Measurements from ENCODE around the gene SLC6A19. TPM values are rescaled to one million over a fixed set of nuclear protein-coding genes. Genes with fewer than 3 reads are reported as not detected.

Gene SLC6A19
- total and polyA plus RNA-seq, 2 experiments from 2014 or later = 5.2 to 5.8 TPM

DNA sequence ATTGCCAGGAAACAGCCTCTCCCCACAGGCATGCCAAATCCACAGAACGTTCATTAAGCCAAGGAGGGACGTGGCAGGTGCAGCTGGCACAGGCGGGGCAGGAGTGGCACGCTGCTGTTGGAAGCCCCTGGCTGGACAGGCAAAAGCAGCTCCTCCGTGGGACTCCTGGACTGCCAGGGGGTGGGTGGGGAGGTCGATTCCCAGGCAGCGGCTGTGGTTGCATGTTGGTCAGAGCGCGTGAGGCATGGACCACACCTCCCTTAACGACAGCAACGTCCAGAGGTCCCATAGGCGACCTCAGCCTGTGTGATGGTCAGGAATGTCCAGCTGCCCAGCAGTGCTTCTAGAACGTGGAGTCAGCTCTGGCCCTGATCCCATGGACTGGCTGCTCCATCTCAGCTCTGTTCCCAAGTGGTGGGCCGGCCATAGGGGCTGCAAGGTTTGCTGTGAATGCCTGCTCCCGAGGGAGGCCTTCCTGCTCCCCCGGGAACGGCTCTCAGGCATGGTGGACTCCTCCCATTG, 6.9 kb downstream of the SLC6A19 start:
- Histone ChIP-seq H3K27ac (no peak overlapping the region), H3K27me3 (no peaks in the 10 kb centered on the region), H4K20me1 (ENCODE audit: insufficient read depth, poor library complexity, severe bottlenecking) (no peaks in the 10 kb centered on the region), H2AFZ (no peak overlapping the region), H3K9me3 (ENCODE audit: low read depth) (no peaks in the 10 kb centered on the region), H3K4me3 (no peak overlapping the region), H3K9me2 (replicated peaks; ENCODE audit: insufficient read depth) (no peaks in the 10 kb centered on the region), H3K79me2 (no peaks in the 10 kb centered on the region), H3K4me1 (ENCODE audit: insufficient read depth) (peaks cover 6% of the 10 kb centered on the region), H3K36me3 (replicated peaks; ENCODE audit: insufficient read depth, low read depth) (no peaks in the 10 kb centered on the region), H3K4me2 (no peak overlapping the region)
- TF ChIP-seq, protein P1, sequence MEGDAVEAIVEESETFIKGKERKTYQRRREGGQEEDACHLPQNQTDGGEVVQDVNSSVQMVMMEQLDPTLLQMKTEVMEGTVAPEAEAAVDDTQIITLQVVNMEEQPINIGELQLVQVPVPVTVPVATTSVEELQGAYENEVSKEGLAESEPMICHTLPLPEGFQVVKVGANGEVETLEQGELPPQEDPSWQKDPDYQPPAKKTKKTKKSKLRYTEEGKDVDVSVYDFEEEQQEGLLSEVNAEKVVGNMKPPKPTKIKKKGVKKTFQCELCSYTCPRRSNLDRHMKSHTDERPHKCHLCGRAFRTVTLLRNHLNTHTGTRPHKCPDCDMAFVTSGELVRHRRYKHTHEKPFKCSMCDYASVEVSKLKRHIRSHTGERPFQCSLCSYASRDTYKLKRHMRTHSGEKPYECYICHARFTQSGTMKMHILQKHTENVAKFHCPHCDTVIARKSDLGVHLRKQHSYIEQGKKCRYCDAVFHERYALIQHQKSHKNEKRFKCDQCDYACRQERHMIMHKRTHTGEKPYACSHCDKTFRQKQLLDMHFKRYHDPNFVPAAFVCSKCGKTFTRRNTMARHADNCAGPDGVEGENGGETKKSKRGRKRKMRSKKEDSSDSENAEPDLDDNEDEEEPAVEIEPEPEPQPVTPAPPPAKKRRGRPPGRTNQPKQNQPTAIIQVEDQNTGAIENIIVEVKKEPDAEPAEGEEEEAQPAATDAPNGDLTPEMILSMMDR (IDR thresholded peaks at IDR 0.05; ENCODE audit: poor library complexity) = no peak
- TF ChIP-seq EZH2 (IDR thresholded peaks at IDR 0.05; ENCODE audit: borderline replicate concordance) (no peak), EZH2phosphoT487 (IDR thresholded peaks at IDR 0.05; ENCODE audit: low read depth, severe bottlenecking, unreplicated experiment) (no peak)
- no peak for DNase-seq (ENCODE audit: low spot score)
- WGBS (ENCODE audit: low lambda C conversion rate, missing lambda C conversion rate) = 89% methylated on average over 17 of the region's 17 CpGs

DNA sequence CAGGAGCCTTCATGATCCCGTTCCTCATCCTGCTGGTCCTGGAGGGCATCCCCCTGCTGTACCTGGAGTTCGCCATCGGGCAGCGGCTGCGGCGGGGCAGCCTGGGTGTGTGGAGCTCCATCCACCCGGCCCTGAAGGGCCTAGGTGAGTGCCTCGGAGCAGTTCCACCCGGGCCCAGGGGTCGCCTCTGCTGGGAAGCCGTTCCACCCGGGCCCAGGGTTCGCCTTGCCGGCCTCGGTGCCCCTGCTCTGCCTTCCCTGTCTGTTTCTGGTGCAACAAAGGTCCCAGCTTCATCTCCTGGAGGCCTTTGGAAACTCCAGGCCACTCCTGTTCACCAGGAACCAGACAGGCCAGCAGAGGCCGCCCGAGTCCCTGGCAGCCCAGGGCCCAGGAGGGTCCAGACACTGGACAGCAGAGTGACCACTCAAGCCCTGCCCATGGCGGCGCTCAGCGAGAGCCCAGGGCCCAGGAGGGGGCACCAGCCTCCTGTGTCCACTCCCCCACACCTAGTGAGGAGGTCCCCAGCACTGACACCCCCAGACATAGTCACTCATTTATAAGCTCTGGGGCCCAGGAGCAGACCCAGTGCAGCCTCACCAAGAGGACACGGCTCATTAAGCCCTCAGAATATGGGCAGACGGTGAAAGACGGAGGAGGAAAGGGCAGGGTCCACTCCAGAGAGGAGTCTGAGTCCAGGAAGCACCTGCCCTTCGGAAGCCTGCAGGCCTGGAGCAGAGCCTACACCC, 7.5 kb downstream of the SLC6A19 start:
- Histone ChIP-seq H3K79me2 (no peaks in the 10 kb centered on the region), H3K27ac (peak overlapping the region; percentile 48), H3K27me3 (no peaks in the 10 kb centered on the region), H3K4me3 (no peak overlapping the region), H3K4me1 (ENCODE audit: insufficient read depth) (peaks cover 6% of the 10 kb centered on the region), H3K4me2 (no peak overlapping the region), H3K9me2 (replicated peaks; ENCODE audit: insufficient read depth) (no peaks in the 10 kb centered on the region), H2AFZ (no peak overlapping the region), H3K9me3 (ENCODE audit: low read depth) (no peaks in the 10 kb centered on the region), H3K36me3 (replicated peaks; ENCODE audit: insufficient read depth, low read depth) (no peaks in the 10 kb centered on the region), H4K20me1 (ENCODE audit: insufficient read depth, poor library complexity, severe bottlenecking) (no peaks in the 10 kb centered on the region)
- TF ChIP-seq EZH2phosphoT487 (IDR thresholded peaks at IDR 0.05; ENCODE audit: low read depth, severe bottlenecking, unreplicated experiment) (no peak), EZH2 (IDR thresholded peaks at IDR 0.05; ENCODE audit: borderline replicate concordance) (no peak)
- TF ChIP-seq, protein P1 (IDR thresholded peaks at IDR 0.05; ENCODE audit: poor library complexity) = peak; percentile 23
- DNase-seq (ENCODE audit: low spot score) = peak; percentile 60
- 85% methylated on average over 23 of the region's 24 CpGs for WGBS (ENCODE audit: low lambda C conversion rate, missing lambda C conversion rate)

DNA sequence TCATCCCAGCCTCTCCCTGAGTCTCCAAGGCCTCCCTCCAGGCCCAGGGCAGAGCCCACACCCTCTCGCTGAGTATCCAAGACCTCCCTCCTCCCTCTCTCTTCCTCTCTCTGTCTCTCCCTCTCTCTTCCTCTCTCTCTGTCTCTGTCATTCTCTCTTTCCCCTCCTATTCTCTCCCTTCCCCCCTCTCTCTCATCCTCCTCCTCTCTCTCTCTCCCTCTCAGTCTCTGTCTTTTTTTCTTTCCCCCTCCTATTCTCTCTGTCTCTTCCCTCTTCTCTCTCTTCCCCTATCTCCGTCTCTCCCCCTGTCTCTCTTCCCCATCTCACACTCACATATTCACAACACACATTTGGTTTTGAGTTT, 8.1 kb downstream of the SLC6A19 start:
- 65% methylated on average over 2 of the region's 2 CpGs for WGBS (ENCODE audit: low lambda C conversion rate, missing lambda C conversion rate)
- TF ChIP-seq, protein P1 (IDR thresholded peaks at IDR 0.05; ENCODE audit: poor library complexity) = no peak
- TF ChIP-seq EZH2 (IDR thresholded peaks at IDR 0.05; ENCODE audit: borderline replicate concordance) (no peak), EZH2phosphoT487 (IDR thresholded peaks at IDR 0.05; ENCODE audit: low read depth, severe bottlenecking, unreplicated experiment) (no peak)
- no peaks in the 10 kb centered on the region for H3K36me3 ChIP-seq (replicated peaks; ENCODE audit: insufficient read depth, low read depth)

More for the DNA sequence above, 8.1 kb downstream of the SLC6A19 start:
- Histone ChIP-seq H4K20me1 (ENCODE audit: insufficient read depth, poor library complexity, severe bottlenecking) (no peaks in the 10 kb centered on the region), H2AFZ (no peak overlapping the region), H3K27me3 (no peaks in the 10 kb centered on the region), H3K9me2 (replicated peaks; ENCODE audit: insufficient read depth) (no peaks in the 10 kb centered on the region), H3K4me2 (no peak overlapping the region), H3K79me2 (no peaks in the 10 kb centered on the region), H3K4me1 (ENCODE audit: insufficient read depth) (peaks cover 1% of the 10 kb centered on the region), H3K27ac (peak overlapping the region; percentile 34), H3K9me3 (ENCODE audit: low read depth) (no peaks in the 10 kb centered on the region), H3K4me3 (no peak overlapping the region)
- DNase-seq (ENCODE audit: low spot score) = no peak
